GM18511 (cell line): ENCODE results near the gene VPS9D1.
A peak's percentile ranks its signal among the peaks of the same experiment; 100 is the strongest.
"Not testable (repeated sequence)": the region's sequence is repeated elsewhere in the genome, so short reads cannot be mapped to it uniquely, and the experiment has no call there.

Experiments used
- ATAC-seq: cut with Tn5 transposase; IDR thresholded peaks from one replicate; pipeline ENCODE4 v1.9.1; 2021; ENCODE audit warnings: mild to moderate bottlenecking, moderate library complexity; ENCODE audit not compliant: unreplicated experiment

The VPS9D1 gene

DNA sequence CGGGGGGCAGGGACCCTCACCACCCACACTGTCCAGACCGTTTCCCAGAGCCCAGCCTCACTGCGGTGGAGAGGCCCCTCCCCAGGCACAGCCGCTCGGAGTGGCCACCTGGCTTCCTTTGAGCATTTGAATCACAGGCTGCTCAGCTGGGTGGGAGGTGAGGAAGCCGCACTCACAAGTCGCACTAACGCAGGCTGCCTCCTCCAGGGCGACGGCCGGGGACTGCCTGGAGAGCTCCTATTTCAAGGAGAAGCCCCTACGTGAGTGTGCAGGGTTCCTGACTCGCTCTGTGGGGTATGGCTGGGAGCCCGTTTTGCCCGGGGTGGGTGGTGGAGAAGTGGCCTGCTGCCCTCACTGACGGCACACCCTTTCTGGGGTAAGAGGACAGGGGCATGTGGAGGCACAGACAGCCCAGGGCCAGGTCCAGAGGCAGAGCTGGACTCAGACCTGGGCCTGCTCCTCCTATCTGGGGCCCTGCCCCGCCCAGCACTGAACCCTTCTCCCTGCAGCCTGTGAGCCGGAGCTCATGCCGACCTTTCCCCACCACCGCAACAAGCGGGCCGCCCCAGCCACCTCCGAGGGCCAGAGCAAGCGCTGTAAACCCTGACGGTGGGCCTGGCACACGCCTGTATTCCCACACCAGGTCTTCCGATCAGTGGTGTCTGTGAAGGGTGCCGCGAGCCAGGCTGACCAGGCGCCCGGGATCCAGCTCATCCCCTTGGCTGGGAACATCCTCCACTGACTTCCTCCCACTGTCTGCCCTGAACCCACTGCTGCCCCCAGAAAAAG is 25.4 kb downstream of the VPS9D1 start:
- ATAC-seq, result no peak

DNA sequence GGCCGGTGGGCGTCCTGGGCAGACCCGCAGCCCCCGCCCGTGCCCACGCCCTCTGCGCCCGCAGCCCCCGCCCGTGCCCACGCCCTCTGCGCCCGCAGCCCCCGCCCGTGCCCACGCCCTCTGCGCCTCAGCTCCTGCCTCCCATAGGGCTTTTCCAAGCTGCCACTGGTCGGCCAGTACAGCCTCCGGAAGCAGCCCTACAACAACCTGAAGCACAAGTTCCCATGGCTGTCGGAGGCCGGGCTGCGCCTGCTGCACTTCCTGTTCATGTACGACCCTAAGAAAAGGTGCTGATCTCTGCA is 26.0 kb downstream of the VPS9D1 start:
- not testable (repeated sequence) for ATAC-seq

DNA sequence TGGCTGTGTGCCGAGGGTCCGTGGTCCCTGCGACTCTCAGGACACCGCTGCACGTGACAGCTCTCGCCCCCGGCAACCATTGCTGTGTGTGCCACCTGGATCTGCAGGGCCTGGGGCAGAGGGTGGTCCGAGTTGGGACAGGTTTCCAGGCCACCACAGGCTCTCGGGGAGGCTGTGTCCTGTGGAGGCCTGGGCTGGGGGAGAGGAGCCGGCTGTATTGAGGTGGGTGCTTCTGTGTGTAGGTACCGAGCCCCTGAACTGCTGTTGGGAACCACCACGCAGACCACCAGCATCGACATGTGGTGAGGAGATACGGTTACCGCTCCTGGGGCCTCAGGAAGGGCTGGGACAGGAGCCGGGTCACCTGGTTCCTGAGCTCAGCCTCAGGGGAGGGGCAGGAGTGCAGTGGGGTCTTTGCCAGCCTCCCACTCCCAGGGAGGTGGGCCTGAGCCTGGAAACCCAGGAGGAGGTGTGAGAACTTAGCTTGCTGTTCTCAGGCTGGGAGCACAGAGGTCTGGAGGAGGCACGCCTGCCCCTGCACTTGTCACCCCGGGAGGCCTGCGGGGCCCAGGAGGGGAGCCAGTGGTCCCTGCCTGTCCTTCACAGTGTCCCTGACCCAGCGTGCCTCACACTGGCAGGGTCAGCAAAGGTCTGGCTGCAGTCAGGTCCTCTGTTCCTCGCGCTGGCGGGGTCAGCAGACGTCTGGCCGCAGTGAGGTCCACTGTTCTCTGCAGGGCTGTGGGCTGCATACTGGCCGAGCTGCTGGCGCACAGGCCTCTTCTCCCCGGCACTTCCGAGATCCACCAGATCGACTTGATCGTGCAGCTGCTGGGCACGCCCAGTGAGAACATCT is 26.5 kb downstream of the VPS9D1 start:
- no peak for ATAC-seq

DNA sequence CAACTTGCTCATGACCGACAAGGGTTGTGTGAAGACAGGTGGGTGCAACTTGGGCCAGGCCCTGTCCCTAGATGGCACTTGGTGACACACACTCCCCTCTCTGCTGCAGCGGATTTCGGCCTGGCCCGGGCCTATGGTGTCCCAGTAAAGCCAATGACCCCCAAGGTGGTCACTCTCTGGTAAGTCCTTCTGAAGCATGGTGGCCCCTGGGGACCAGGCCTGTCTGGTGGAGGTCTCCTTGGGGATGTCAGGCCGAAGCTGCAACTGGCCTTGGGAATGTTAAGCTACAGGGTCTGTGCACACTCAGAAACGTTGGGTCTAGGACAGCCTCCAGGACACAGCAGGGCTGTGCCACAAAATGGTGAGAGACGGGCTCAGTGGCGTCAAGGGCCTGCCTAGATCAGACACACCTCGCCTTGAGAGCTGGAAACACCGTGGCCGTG is 27.4 kb downstream of the VPS9D1 start:
- ATAC-seq, result no peak

DNA sequence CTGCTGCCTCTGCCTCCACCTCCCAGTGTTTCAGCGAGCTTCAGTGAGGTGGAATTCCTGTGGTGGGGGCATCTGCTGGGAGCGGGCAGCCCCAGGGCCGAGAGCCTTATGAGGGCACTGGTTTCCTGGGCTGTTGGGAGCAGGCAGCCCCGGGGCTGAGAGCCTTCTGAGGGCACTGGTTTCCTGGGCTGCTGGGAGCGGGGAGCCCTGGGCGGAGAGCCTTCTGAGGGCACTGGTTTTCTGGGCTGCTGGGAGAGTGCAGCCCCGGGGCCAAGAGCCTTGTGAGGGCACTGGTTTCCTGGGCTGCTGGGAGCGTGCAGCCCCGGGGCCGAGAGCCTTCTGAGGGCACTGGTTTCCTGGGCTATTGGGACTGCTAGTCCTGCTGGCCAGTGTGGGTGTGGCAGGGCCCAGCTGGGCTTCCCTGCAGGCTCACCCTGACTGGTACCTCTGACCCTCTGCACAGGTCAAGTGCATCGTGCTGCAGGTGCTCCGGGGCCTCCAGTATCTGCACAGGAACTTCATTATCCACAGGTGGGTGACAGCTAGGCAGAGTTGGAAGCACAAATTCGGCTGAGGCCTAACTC is 28.6 kb downstream of the VPS9D1 start:
- ATAC-seq, result no peak

DNA sequence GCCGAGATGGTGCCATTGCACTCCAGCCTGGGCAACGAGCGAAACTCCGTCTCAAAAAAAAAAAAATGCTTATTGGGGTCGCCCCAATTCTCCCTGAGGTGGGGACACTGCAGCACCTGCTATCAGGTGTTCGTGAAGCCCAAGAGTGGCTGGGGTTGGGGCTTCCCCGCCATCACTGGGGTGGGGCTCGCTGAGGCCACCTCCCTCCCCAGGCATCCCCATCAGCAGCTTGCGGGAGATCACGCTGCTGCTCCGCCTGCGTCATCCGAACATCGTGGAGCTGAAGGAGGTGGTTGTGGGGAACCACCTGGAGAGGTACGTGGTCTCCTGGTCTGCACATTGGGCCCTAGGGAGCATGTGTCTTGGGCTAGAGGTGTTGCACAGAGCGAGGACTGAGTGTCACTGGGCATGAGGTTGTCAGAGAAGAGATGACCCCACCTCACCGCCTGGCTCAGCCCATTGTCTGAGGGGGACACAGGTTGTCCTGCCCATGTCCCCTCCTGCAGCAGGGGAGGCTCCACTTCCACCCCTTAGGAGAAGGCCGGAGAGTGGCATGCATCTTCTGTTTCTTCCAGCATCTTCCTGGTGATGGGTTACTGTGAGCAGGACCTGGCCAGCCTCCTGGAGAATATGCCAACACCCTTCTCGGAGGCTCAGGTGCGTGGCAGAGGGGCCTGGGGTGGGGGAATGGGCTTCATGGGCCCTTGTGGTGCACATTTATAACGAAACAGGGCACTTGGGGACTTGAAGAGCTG is 29.3 kb downstream of the VPS9D1 start:
- ATAC-seq, result no peak

DNA sequence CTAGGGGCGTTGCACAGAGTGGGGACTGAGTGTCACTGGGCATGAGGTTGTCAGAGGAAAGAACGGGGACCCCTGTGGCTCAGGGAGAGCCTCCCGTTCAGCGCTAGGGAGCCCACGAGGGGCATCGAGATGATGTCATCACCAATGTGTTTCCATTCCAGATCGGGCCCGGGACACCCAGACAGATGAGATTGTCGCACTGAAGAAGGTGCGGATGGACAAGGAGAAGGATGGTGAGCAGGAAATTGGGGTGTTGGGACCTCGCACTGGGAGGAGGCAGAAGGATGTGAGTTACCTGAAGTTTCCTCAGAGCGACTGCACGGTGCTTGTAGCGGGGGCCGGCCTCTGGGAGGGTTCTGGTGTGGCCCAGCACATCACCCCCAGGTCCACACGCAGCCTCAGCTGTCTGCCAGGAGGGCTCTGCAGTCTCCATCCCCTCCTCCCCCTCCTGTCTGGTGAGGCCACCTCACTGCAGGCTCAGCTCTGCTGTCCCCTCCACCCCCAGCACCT is 30.3 kb downstream of the VPS9D1 start:
- no peak for ATAC-seq

DNA sequence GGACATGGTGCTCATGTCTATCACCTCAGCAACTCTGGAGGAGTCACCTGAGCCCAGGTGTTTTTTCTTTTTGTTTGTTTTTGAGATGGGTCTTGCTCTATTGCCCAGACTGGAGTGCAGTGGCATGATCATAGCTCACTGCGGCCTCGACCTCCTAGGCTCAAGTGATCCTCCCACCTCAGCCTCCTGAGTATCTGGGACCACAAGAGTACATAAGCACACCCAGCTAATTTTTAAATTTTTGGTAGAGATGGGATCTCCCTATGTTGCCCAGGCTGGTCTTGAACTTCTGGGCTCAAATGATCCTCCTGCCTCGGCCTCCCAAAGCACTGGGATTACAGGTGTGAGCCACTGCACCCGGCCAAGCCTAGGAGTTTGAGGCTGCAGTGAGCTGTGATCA is 31.1 kb downstream of the VPS9D1 start:
- not testable (repeated sequence) for ATAC-seq

DNA sequence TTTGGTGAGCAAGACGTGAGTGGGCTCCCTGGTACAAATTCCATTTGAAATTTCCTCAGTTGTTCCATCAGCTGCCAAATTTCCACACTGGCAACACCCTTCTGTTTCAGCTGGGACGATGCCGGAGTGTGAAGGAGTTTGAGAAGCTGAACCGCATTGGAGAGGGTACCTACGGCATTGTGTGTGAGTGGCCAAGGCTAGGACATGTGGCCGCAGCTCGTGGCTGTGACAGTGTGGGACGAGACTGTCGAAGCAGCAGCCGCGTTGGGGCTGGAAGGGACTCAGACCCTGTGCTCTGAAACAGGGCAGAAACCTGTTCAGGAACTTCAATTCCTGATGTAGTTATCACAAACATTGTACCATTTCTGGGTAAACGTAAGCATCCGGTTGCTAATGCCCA is 31.6 kb downstream of the VPS9D1 start:
- no peak for ATAC-seq

DNA sequence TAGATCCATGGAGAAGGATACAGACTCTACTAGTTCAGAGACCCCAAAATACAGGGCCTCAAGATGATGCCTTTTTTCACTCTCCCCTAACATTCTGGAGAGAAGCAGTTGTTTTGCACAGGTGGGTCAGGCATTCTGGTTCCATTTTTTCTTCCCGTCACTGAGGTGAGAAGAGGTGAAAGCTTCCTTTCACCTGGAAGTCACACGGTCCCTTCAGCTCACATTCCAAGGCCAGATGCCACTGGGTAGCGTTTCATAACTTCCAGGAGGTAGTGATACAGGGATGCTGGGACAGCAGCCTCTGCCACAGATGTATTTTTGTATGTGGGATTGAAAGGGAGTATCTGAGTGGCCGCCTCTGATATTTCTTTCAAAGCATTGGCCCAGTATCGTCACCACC is 32.3 kb downstream of the VPS9D1 start:
- no peak for ATAC-seq

DNA sequence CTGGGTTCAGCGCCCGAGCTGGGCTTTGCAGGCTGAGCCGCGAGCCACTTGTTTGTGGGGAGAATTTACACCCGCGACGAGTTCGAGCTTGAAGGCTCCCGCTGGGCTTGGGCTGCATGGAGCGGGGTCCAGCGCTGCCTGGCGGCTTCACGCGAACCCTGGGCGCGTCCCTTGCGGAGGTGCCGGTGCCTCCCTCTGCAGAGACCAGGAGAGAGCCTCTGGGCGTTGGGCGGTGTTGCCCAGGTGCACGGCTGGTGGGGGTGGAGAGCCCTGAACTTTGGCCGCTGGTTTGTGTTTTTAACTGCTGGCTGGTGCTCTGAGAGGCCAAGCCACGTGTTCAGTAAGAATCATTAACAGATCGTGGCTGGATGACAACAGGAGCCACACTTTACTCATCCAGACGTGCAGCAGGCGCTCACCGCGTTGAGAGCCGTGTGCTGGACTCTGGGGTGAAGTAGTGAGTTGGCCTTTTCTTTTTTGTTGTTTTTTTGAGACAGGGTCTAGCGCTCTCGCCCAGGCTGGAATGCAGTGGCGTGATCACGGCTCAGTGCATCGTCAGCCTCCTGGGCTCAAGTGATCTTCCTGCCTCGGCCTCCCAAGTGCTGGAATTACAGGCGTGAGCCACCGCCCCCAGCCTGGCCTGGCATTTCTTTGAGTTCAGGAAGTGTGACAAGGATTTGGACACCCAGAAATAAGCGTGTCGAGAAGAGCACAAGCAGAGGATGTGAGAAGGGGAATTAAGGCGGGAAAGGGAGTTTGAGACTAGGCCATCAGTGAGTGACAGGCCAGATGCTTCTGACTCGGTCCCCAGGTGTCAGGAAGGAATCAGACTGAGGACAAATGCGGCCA is 33.4 kb downstream of the VPS9D1 start:
- peak; percentile 64 for ATAC-seq

DNA sequence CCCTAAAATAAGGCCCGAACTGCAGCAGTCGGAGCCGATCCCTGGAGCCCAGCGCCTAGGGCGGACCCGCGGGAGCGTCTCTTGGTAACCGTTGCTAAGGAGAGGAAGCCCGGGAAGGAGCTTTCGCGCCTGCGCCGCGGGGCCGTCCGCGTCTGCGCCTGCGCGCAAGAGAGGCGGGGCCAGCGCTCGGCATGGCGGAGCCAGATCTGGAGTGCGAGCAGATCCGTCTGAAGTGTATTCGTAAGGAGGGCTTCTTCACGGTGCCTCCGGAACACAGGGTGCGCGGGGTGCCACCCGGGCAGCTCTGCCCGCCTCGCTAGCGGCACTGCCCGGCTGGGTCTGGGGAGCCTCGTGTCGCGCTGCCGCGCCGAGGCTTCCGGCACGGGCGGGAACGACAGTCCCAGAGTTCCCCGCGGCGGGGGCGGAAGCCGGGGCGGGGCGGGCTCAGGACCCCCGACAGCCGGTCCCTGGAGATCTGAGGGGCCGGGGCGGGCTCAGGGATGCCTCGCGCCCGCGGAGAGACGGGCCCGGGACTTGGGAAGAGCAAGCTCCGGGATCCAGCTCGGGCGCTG is 34.1 kb downstream of the VPS9D1 start, which contains the start of gene CDK10:
CDK10 (plus strand) TSS at position 170 of the 572 bp plus-strand sequence; CDS start at position 192, 22 bp downstream.
- peak; percentile 85 for ATAC-seq

DNA sequence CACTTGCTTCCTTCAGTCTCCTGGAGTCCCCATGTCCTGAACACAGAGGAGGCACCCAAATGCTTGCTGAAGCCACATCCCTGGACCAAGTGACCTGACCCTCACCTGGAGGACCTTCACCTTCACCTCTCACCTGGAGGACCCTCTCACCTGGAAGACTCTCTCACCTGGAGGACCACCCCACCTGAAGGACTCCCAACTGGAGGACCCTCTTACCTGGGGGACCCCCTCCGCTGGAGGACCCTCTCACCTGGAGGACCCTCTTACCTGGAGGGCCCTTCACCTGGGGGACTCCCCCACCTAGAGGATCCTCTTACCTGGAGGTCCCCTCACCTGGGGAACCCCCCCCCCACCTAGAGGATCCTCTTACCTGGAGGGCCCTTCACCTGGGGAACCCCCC is 34.8 kb downstream of the VPS9D1 start:
- no peak for ATAC-seq

DNA sequence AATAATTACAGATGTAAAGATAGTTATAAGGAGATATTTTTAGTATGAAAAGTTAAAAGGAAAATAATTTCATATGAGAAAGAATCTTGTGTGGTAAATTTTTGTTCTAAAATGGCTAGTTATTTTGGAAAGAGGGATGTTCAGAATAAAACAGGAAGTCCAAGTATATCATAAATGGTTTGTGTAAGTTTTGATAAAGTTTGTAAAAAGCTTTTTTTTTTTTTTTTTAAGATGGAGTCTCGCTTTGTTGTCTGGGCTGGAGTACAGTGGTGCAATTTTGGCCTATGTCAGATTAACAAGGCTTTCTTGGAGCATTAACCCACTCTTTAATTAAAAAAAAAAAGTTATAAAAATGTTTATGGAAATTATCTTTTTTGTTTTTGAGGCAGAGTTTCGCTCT is 42.4 kb downstream of the VPS9D1 start:
- no peak for ATAC-seq

DNA sequence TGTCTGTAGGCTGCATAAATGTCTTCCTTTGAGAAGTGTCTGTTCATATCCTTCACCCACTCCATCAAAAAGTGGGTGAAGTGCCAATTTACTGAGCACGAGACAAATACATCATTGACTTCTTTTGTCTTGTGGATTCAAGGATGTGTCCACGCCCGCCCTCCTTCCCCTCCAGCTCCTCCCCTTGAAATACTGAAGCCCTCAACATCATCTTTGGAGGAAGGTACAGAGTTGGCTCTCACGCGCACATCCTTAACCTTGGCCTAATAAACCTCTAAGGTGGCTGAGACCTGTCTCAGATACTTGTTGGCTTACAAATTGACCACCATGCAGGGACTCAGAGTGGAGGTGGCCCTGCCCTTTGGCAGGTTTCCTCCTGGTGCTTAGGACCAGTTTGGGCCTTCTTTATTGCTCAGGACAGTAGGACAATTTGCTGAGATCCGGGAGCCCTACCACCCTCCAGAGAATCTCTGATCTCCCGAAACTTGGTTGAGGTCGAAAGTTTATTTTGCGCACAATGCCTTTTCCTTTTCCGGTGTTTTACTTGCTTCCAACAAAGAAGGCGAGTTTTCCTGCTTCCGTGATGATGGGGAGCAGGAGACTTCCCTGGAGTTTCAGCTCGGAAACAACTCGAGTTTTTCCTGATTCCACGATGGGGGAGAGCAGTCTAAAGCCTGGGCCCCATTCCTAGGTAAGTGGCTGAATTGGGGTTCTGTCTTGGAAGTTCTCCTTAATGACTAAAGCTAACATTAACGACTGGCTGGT is 48.3 kb downstream of the VPS9D1 start:
- no peak for ATAC-seq

DNA sequence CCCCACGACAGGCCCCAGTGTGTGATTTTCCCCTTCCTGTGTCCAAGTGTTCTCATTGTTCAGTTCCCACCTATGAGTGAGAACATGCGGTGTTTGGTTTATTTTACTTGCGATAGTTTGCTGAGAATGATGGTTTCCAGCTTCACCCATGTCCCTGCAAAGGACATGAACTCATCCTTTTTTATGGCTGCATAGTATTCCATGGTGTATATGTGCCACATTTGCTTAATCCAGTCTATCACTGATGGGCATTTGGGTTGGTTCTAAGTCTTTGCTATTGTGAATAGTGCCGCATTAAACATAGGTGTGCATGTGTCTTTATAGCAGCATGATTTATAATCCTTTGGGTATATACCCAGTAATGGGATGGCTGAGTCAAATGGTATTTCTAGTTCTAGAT is 49.1 kb downstream of the VPS9D1 start:
- ATAC-seq, result not testable (repeated sequence)

DNA sequence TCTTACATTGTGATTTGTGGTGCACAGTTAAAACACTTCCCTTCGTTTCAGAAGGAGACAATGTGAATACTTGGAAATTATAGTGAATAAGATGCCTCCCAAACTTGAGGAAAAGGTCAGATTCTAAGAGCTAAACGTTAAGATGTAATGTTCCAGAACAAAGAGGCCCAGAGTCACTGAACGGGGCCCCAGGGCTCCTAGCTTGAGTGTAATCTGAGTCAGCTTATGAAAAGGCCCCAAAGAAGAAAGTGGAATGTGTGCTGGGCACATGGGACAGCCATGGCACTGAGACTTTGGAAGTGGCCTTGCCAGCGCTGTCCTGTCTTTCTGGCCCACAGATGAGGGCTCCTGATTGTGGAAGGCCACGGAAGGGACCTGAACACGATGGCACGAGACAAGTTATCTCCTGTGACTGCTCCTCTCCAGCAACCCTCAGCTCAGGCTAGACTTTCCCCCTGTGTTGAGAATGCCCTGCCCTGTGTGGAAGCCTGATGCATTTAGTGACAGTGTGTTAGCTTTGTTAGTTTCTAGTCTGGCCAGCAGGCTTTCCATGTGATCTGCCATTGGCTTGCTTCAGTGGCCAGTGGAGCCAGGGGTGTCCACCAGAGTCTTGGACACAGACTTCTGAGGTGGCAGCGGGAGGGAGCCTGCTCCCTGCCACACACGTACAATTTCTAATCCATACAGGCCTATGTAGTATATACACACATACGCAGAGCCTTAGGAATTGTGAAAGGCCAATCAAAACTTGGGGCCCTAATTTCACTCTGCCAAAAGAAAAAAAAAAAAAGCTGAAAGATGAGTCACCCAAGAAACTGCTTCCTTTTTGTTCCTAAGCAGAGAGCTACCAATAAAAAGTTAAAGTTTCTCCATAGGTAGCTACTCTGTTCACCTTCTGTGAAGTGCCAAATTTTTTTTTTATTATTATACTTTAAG is 49.9 kb downstream of the VPS9D1 start:
- ATAC-seq, result no peak

DNA sequence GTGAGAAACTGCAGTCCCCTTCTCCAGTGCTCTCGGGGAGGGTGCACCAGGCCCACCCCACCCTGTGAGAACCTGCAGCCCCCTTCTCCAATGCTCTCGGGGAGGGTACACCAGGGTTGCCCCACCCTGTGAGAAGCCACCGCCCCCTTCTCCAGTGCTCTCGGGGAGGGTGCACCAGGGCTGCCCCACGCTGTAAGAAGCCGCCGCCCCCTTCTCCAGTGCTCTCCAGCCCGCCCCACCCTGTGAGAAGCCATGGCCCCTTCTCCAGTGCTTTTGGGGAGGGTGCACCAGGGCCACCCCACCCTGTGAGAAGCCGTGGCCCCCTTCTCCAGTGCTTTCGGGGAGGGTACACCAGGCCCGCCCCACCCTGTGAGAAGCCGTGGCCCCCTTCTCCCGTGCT is 50.9 kb downstream of the VPS9D1 start:
- no peak for ATAC-seq
